Subcutaneous abdominal adipose tissue (tissue), 5 donors: ENCODE results near the gene NHERF1.

Source experiments
- H3K27ac ChIP-seq: one replicate; pipeline ENCODE4 v1.7.0; 2013; ENCODE audit warnings: low read depth, mild to moderate bottlenecking, inconsistent platforms, low read length, moderate library complexity
- H3K27me3 ChIP-seq, 5 donors: one replicate each; pipeline ENCODE4 v1.7.0; 2013; ENCODE audit warnings: low read length in 5 of 5, inconsistent platforms in 1 of 5; ENCODE audit not compliant: control insufficient read depth in 5 of 5, insufficient read depth in 4 of 5
- H3K36me3 ChIP-seq, 5 donors: one replicate each; pipeline ENCODE4 v1.7.0; 2013; ENCODE audit warnings: low read length in 5 of 5; ENCODE audit not compliant: control insufficient read depth in 5 of 5, insufficient read depth in 5 of 5
- H3K4me1 ChIP-seq, 5 donors: one replicate each; pipeline ENCODE4 v1.7.0; 2013; ENCODE audit warnings: low read length in 5 of 5, mild to moderate bottlenecking in 3 of 5, moderate library complexity in 1 of 5; ENCODE audit not compliant: control insufficient read depth in 5 of 5, insufficient read depth in 5 of 5
- H3K4me3 ChIP-seq, 5 donors: one replicate each; pipeline ENCODE4 v1.7.0; 2013; ENCODE audit warnings: low read length in 5 of 5, low read depth in 1 of 5
- H3K9ac ChIP-seq, 5 donors: one replicate each; pipeline ENCODE4 v1.7.0; 2013; ENCODE audit warnings: low read length in 5 of 5, mild to moderate bottlenecking in 4 of 5, moderate library complexity in 3 of 5
- H3K9me3 ChIP-seq, 5 donors: one replicate each; pipeline ENCODE4 v1.7.0; 2013; ENCODE audit warnings: low read length in 5 of 5; ENCODE audit not compliant: control insufficient read depth in 5 of 5
- donor health status: healthy.
- donor health status: healthy.
- donor health status: healthy.
- donor health status: healthy.
- donor health status: healthy.

NHERF1 gene

GRCh38 chr17:74814453-74814852 is 66.0 kb downstream of the NHERF1 start:
- Histone ChIP-seq H3K9me3 (no peaks in the 10 kb centered on the region), H3K9ac (no peak overlapping the region)

DNA sequence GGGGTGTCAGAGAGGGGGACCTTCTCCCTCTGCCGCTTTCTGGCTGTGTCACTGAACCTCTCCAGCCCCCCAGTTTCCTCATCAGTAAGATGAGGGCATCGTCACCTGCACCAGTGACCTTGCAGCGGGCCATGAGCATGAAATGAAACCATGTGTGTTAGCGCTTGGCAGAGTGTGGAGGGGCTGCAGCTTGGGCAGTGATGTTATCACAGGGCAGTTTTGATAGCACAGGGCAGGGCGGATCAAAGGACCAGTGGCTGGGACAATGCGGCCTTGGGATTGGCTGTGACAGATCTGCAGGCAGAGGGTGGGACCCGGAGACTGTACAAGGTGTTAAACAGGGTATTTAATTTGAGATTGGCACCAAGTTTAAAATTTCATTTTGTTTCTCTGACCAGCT is 66.6 kb downstream of the NHERF1 start:
- no peaks in the 10 kb centered on the region for H3K9me3 ChIP-seq
- H3K4me3 ChIP-seq, result no peak overlapping the region
- peaks cover 4 to 45% (median 32%) of the 10 kb centered on the region in 5 donors for H3K4me1 ChIP-seq
- H3K9ac ChIP-seq, result no peak overlapping the region
- H3K27ac ChIP-seq, result no peak overlapping the region
- H3K27me3 ChIP-seq, result no peaks in the 10 kb centered on the region
- peaks cover 0 to 34% (median 20%) of the 10 kb centered on the region in 5 donors for H3K36me3 ChIP-seq

More at GRCh38 chr17:74814453-74814852, 66.0 kb downstream of the NHERF1 start:
- Histone ChIP-seq H3K4me3 (no peak overlapping the region), H3K4me1 (peaks cover 4 to 51% (median 32%) of the 10 kb centered on the region in 5 donors), H3K27ac (no peak overlapping the region), H3K27me3 (no peaks in the 10 kb centered on the region), H3K36me3 (peaks cover 0 to 32% (median 14%) of the 10 kb centered on the region in 5 donors)

GRCh38 chr17:74815550-74816370 is 67.3 kb downstream of the NHERF1 start:
- H3K36me3 ChIP-seq, result peaks cover 0 to 36% (median 26%) of the 10 kb centered on the region in 5 donors
- H3K4me3 ChIP-seq, result no peak overlapping the region

DNA sequence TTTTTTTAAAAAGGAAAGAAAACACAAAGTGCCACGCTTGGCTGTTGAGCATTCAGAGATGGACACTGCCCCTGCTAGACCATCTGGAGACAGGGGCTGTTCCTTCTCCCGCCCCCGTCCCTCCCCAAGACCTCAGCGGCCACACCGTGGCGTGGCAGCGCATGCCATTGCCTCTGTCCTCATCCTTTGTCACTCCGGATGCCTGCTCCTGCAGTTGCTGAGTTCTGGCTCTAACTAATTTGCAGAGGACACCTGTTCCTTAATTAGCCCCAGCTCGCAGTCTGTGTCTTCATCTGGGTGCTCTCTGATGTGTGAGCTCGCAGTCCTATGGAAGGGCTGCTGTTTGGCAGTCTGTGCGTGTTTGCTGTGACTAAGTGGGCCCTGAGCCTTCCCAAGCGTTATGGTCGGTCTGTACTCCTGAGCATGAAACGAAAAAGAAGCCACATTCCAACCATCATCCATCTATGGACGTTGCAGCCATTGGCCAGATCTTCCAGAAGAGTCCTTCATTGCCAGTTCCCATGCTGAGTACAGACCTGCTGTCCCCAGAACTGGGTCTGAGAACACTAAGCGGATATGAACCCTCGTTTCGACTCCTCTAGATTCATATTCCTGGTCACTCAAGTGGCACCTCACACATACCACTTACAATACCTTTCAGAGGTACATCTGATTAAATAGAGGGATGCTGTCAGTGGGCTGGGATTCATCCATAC is 68.6 kb downstream of the NHERF1 start:
- Histone ChIP-seq H3K4me3 (no peak overlapping the region), H3K9me3 (no peaks in the 10 kb centered on the region), H3K4me1 (peaks cover 3 to 33% (median 25%) of the 10 kb centered on the region in 5 donors), H3K27ac (no peak overlapping the region), H3K36me3 (peaks cover 0 to 35% (median 33%) of the 10 kb centered on the region in 5 donors), H3K9ac (no peak overlapping the region), H3K27me3 (no peaks in the 10 kb centered on the region)

More at GRCh38 chr17:74815550-74816370, 67.3 kb downstream of the NHERF1 start:
- Histone ChIP-seq H3K4me1 (peaks cover 4 to 38% (median 32%) of the 10 kb centered on the region in 5 donors), H3K27ac (no peak overlapping the region), H3K9me3 (no peaks in the 10 kb centered on the region), H3K27me3 (no peaks in the 10 kb centered on the region), H3K9ac (no peak overlapping the region)

DNA sequence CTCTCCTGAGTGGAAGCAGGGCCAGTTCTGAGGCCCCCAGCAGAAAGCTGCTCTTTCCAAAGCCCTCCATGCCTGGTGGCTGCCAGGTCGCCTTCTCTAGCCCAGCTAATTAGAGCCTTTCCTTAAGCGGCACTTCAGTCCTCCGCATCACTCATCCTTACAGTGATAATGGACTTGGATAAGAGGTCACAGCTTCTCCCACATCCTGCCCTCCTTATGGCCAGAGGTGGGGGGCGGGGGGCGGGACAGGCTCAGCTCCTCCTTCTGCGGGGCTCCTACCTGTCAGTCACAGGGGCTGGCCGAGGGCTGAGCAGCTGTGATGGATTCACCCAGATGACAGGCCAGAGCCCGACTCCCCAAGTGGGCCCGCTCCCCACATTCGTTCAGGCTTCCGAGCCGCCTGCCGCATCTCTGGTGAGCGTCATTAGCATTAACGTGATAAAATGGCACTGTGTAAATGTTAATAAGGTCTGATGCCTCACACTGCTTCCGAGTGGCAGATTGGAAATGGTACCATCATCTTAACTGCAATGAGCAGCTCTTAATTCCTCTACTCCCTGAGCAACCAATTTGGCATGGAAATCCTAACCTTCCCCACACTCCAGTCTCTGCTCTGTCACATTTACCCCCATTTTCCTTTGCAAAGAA is 70.0 kb downstream of the NHERF1 start:
- Histone ChIP-seq H3K9ac (no peak overlapping the region), H3K4me3 (no peak overlapping the region), H3K9me3 (no peaks in the 10 kb centered on the region), H3K36me3 (peaks cover 0 to 34% (median 33%) of the 10 kb centered on the region in 5 donors), H3K27me3 (no peaks in the 10 kb centered on the region), H3K4me1 (peaks cover 5 to 32% (median 21%) of the 10 kb centered on the region in 5 donors), H3K27ac (no peak overlapping the region)
